Transverse colon (tissue), 4 donors: ENCODE results near the gene CTNND2. TPM values are rescaled to one million over a fixed set of nuclear protein-coding genes. Genes with fewer than 3 reads are reported as not detected.

Source experiments
- DNase-seq: peaks from one replicate; pipeline ENCODE4 v3.0.0-alpha.2; 2019
- H3K27ac ChIP-seq, 4 donors: fragments of 200-600 bp; sonication (generic); 2 replicates each; pipeline ENCODE4 v1.5.1; 2016 to 2018; ENCODE audit warnings: inconsistent platforms in 4 of 4
- H3K27me3 ChIP-seq: fragments of 200-600 bp; sonication (generic); 2 replicates; pipeline ENCODE4 v1.5.1; 2017; ENCODE audit warnings: inconsistent platforms
- H3K36me3 ChIP-seq, 4 donors: fragments of 200-600 bp; sonication (generic); 2 replicates each; pipeline ENCODE4 v1.5.1; 2017 to 2019; ENCODE audit warnings: inconsistent platforms in 4 of 4
- H3K4me1 ChIP-seq, 4 donors: fragments of 200-600 bp; sonication (generic); 2 replicates each; pipeline ENCODE4 v1.5.1; 2017 to 2020; ENCODE audit warnings: inconsistent platforms in 4 of 4
- H3K4me3 ChIP-seq, 4 donors: fragments of 200-600 bp; sonication (generic); 1 replicate in 1 of 4; 2 replicates in 3 of 4; pipeline versions ENCODE4 v1.5.1 to v1.6.1; 2017 to 2019; ENCODE audit warnings: inconsistent platforms in 4 of 4
- H3K9me3 ChIP-seq, 2 donors: fragments of 200-600 bp; sonication (generic); 2 replicates each; pipeline ENCODE4 v1.5.1; 2017 to 2019; ENCODE audit warnings: inconsistent platforms in 2 of 2
- EP300 ChIP-seq: sonication (generic); formaldehyde crosslinking; IDR thresholded peaks from one replicate; pipeline ENCODE4 v1.6.1; 2017; ENCODE audit warnings: antibody characterized with exemption, low read depth
- POLR2A ChIP-seq: fragments of 450-650 bp; IDR thresholded peaks from one replicate; pipeline ENCODE4 v1.6.1; 2016; ENCODE audit warnings: antibody characterized with exemption, mild to moderate bottlenecking, moderate library complexity
- POLR2AphosphoS5 ChIP-seq, 3 donors: sonication (generic); formaldehyde crosslinking; IDR thresholded peaks; one replicate each; pipeline ENCODE4 v1.6.1; 2016; ENCODE audit warnings: antibody characterized with exemption in 3 of 3
- WGBS, 2 donors: methylation state at CpG; one replicate each; pipeline ENCODE4 v1.1.5; 2018; ENCODE audit warnings: low coverage in 1 of 2; 5-methylcytosine and 5-hydroxymethylcytosine counted together
- in situ Hi-C, 4 donors: fragments of 200-750 bp; cut with MboI; loops; one replicate each; pipeline versions ENCODE4 v1.15.0 to v1.15.1; 2017; ENCODE audit warnings: low sequenced_read_pairs in 3 of 4, low pct_ligation_motif_present in 1 of 4, low pct_unique_long_range_greater_than_20kb in 1 of 4
- intact Hi-C: fragments of 100-400 bp; cut with DNase I; formaldehyde crosslinking; loops from one replicate; pipeline ENCODE4 v1.15.1; 2023; ENCODE audit warnings: low total_unique reads
- total RNA-seq, 4 donors: library from RNA; depleted of rRNA; stranded (reverse); fragments of >200 nt; gene quantifications; one replicate each; pipeline ENCODE4 v1.1.0, GENCODE V29; 2016
- TF ChIP-seq, protein P1 (sequence below), 5 experiments: fragments of 200-600 bp in 3 of 5; fragments of 450-650 bp in 2 of 5; sonication (generic) in 3 of 5; IDR thresholded peaks; 1 replicate in 2 of 5; 2 replicates in 3 of 5; pipeline ENCODE4 v1.5.1; 2016 to 2017; ENCODE audit warnings: antibody characterized with exemption in 5 of 5, inconsistent platforms in 3 of 5, mild to moderate bottlenecking in 2 of 5, moderate library complexity in 1 of 5

CTNND2 gene
- total RNA-seq, 4 donors from 2014 or later = 1.9 to 2.1 TPM; not detected in 2

DNA sequence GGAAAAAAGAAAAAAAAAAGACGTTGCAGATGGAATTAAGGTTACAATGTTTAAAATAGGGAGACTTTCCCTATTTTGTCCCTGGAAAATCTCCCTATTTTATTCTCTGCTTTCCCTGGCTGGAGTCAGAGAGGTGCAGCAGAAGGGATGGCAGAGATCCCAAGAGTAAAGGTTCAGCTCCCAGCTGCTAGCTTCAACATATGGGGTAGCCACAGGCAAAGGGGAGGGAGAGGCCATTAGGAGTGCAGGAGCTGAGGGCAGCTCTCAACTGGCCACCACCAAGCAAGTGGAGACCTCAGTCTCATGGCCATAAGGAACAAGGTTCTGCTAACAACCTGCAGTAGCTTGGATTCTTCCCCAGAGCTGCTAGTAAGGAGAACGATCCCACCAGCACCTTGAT lies 776.2 kb downstream of the CTNND2 start:
- intact Hi-C loops = no loop called here
- 65 to 79% methylated on average over 2 of the region's 2 CpGs for WGBS, 2 donors

DNA sequence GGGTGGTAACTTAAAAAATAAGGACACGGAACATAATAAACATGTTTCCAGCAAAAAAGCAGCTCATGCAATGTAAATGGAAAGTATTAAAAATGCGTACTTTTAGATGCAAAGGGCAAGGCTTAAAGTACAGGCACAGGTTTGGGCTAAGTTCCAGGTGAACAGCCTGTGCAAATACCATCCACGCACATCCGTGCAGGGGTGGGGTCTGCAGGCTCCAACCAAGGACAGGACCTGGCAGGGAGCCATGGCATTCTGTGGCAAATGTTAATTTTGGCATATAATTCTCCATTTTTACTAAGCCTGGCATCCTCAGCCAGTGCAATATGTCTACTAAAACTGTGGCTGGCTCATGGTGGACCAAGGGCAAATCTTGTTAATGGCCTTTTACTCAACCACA lies 777.4 kb downstream of the CTNND2 start:
- Histone ChIP-seq H3K4me3 (no peak overlapping the region), H3K36me3 (no peaks in the 10 kb centered on the region), H3K9me3 (no peaks in the 10 kb centered on the region), H3K4me1 (no peaks in the 10 kb centered on the region), H3K27ac (no peak overlapping the region), H3K27me3 (no peaks in the 10 kb centered on the region)
- in situ Hi-C loops (no loop called here), intact Hi-C loops (no loop called here)
- TF ChIP-seq EP300 = no peak
- TF ChIP-seq, protein P1, sequence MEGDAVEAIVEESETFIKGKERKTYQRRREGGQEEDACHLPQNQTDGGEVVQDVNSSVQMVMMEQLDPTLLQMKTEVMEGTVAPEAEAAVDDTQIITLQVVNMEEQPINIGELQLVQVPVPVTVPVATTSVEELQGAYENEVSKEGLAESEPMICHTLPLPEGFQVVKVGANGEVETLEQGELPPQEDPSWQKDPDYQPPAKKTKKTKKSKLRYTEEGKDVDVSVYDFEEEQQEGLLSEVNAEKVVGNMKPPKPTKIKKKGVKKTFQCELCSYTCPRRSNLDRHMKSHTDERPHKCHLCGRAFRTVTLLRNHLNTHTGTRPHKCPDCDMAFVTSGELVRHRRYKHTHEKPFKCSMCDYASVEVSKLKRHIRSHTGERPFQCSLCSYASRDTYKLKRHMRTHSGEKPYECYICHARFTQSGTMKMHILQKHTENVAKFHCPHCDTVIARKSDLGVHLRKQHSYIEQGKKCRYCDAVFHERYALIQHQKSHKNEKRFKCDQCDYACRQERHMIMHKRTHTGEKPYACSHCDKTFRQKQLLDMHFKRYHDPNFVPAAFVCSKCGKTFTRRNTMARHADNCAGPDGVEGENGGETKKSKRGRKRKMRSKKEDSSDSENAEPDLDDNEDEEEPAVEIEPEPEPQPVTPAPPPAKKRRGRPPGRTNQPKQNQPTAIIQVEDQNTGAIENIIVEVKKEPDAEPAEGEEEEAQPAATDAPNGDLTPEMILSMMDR (IDR thresholded peaks at IDR 0.05) = no peak
- TF ChIP-seq POLR2A = no peak
- TF ChIP-seq POLR2AphosphoS5 (IDR thresholded peaks at IDR 0.05) = no peak
- DNase-seq = no peak
- 61 to 86% methylated on average over 1 to 4 of the region's 4 CpGs for WGBS, 2 donors

More for the DNA sequence above, 776.2 kb downstream of the CTNND2 start:
- no peaks in the 10 kb centered on the region for H3K4me1 ChIP-seq
- in situ Hi-C loops = no loop called here
- H3K4me3 ChIP-seq = no peak overlapping the region
- H3K9me3 ChIP-seq = no peaks in the 10 kb centered on the region
- H3K27me3 ChIP-seq = no peaks in the 10 kb centered on the region
- no peak for DNase-seq
- no peak for TF ChIP-seq EP300
- TF ChIP-seq POLR2A = no peak
- no peak for TF ChIP-seq POLR2AphosphoS5 (IDR thresholded peaks at IDR 0.05)
- TF ChIP-seq, protein P1 (IDR thresholded peaks at IDR 0.05) = no peak
- H3K36me3 ChIP-seq = no peaks in the 10 kb centered on the region
- no peak overlapping the region for H3K27ac ChIP-seq

GRCh38 chr5:11121885-11122284 lies 782.4 kb downstream of the CTNND2 start:
- Histone ChIP-seq H3K36me3 (no peaks in the 10 kb centered on the region), H3K4me1 (no peaks in the 10 kb centered on the region), H3K4me3 (no peak overlapping the region), H3K27ac (no peak overlapping the region), H3K27me3 (no peaks in the 10 kb centered on the region), H3K9me3 (no peaks in the 10 kb centered on the region)
- 71% methylated on average over 2 to 3 of the region's 3 CpGs for WGBS, 2 donors
- intact Hi-C loops = no loop called here
- in situ Hi-C loops = no loop called here
- DNase-seq = no peak
- TF ChIP-seq EP300 (no peak), POLR2AphosphoS5 (IDR thresholded peaks at IDR 0.05) (no peak), POLR2A (no peak)
- TF ChIP-seq, protein P1 (IDR thresholded peaks at IDR 0.05) = no peak

- no peaks in the 10 kb centered on the region for H3K36me3 ChIP-seq
- H3K4me3 ChIP-seq = no peak overlapping the region
- no peak for TF ChIP-seq POLR2A
- TF ChIP-seq EP300 = no peak
- no peak for TF ChIP-seq POLR2AphosphoS5 (IDR thresholded peaks at IDR 0.05)
- TF ChIP-seq, protein P1 (IDR thresholded peaks at IDR 0.05) = no peak
- in situ Hi-C loops (no loop called here), intact Hi-C loops (no loop called here)
- no peaks in the 10 kb centered on the region for H3K27me3 ChIP-seq
- H3K4me1 ChIP-seq = no peaks in the 10 kb centered on the region
- WGBS, 2 donors = 83 to 96% methylated on average over 4 to 5 of the region's 6 CpGs
- no peaks in the 10 kb centered on the region for H3K9me3 ChIP-seq
- H3K27ac ChIP-seq = no peak overlapping the region
- DNase-seq = no peak
Measured at GRCh38 chr5:11110128-11110527, 794.1 kb downstream of the CTNND2 start.
